C4-2B (cell line): Measurements from ENCODE around the gene PKD2L1.
"Not testable (repeated sequence)": the region's sequence is repeated elsewhere in the genome, so short reads cannot be mapped to it uniquely, and the experiment has no call there.

ENCODE experiments used
- CTCF ChIP-seq: fragments of 450-650 bp; conservative IDR thresholded peaks from 2 replicates; pipeline ENCODE4 v1.5.1; 2017; ENCODE audit warnings: mild to moderate bottlenecking
- ZFX ChIP-seq: fragments of 450-650 bp; IDR thresholded peaks from 2 replicates; pipeline ENCODE4 v1.6.1; 2017

GRCh38 chr10:100374677-100375353 is 44.8 kb upstream of the PKD2L1 start:
- not testable (repeated sequence) for TF ChIP-seq CTCF, ZFX
